ENCODE results near the gene CRIP2. TPM values are rescaled to one million over a fixed set of nuclear protein-coding genes. Genes with fewer than 3 reads are reported as not detected.

Gene CRIP2
- polyA plus RNA-seq, 1 donor (not counting 4 experiments of a cell fraction or from before 2014, with no cell fraction given) = 4.8 TPM

- Histone ChIP-seq H2AFZ (ENCODE audit: control insufficient read depth, low read length) (no peak overlapping the region), H3K4me2 (ENCODE audit: control insufficient read depth, extremely low read depth, insufficient read depth, low read depth, low read length) (no peak overlapping the region), H3K36me3 (ENCODE audit: control insufficient read depth in 2 of 2, extremely low read depth in 1 of 2, insufficient read depth in 2 of 2, low read length in 2 of 2) (peaks cover 10 to 35% of the 10 kb centered on the region in 2 experiments), H3K9me3 (ENCODE audit: control insufficient read depth, low read depth, low read length) (no peaks in the 10 kb centered on the region), H3K4me3 (ENCODE audit: control insufficient read depth in 2 of 3, extremely low read depth in 1 of 3, insufficient read depth in 2 of 3, low read depth in 1 of 3, low read length in 3 of 3) (no peak overlapping the region), H3K79me2 (ENCODE audit: control insufficient read depth, insufficient read depth, low read length) (no peaks in the 10 kb centered on the region), H4K20me1 (ENCODE audit: control insufficient read depth, extremely low read depth, insufficient read depth, low read length) (no peaks in the 10 kb centered on the region), H3K27ac (ENCODE audit: control insufficient read depth, insufficient read depth, low read length) (no peak overlapping the region), H3K9ac (ENCODE audit: control insufficient read depth, extremely low read depth, insufficient read depth, low read length) (no peak overlapping the region), H3K9me1 (ENCODE audit: control insufficient read depth, extremely low read depth, insufficient read depth, low read length) (no peaks in the 10 kb centered on the region), H3K4me1 (ENCODE audit: control insufficient read depth, extremely low read depth, insufficient read depth, low read length) (no peaks in the 10 kb centered on the region), H3K27me3 (ENCODE audit: control insufficient read depth, extremely low read depth, insufficient read depth, low read length) (no peaks in the 10 kb centered on the region)
- DNase-seq (ENCODE audit: low read depth, low spot score) (no peak), FAIRE-seq (no peak)
- TF ChIP-seq EZH2 (IDR thresholded peaks at IDR 0.05; ENCODE audit: low read length) = no peak
- TF ChIP-seq, protein P1, sequence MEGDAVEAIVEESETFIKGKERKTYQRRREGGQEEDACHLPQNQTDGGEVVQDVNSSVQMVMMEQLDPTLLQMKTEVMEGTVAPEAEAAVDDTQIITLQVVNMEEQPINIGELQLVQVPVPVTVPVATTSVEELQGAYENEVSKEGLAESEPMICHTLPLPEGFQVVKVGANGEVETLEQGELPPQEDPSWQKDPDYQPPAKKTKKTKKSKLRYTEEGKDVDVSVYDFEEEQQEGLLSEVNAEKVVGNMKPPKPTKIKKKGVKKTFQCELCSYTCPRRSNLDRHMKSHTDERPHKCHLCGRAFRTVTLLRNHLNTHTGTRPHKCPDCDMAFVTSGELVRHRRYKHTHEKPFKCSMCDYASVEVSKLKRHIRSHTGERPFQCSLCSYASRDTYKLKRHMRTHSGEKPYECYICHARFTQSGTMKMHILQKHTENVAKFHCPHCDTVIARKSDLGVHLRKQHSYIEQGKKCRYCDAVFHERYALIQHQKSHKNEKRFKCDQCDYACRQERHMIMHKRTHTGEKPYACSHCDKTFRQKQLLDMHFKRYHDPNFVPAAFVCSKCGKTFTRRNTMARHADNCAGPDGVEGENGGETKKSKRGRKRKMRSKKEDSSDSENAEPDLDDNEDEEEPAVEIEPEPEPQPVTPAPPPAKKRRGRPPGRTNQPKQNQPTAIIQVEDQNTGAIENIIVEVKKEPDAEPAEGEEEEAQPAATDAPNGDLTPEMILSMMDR (optimal IDR thresholded peaks at IDR 0.05 in 1 of 3, IDR thresholded peaks at IDR 0.05 in 1 of 3, conservative IDR thresholded peaks at IDR 0.05 in 1 of 3; ENCODE audit: extremely low read depth in 1 of 3, insufficient read depth in 2 of 3, low read length in 3 of 3) = no peak
- dilution Hi-C loops (cut with MboI; ENCODE audit: extremely low pct_ligation_motif_present, low sequenced_read_pairs) = no loop called here
Measured at GRCh38 chr14:105458010-105458409, 16.6 kb upstream of the CRIP2 start.

GRCh38 chr14:105458571-105458970 lies 16.1 kb upstream of the CRIP2 start:
- no peak overlapping the region for H3K27ac ChIP-seq (ENCODE audit: control insufficient read depth, insufficient read depth, low read length)
- dilution Hi-C loops (cut with MboI; ENCODE audit: extremely low pct_ligation_motif_present, low sequenced_read_pairs) = no loop called here
- TF ChIP-seq EZH2 (IDR thresholded peaks at IDR 0.05; ENCODE audit: low read length) = no peak
- TF ChIP-seq, protein P1 (optimal IDR thresholded peaks at IDR 0.05 in 1 of 3, IDR thresholded peaks at IDR 0.05 in 1 of 3, conservative IDR thresholded peaks at IDR 0.05 in 1 of 3; ENCODE audit: extremely low read depth in 1 of 3, insufficient read depth in 2 of 3, low read length in 3 of 3) = no peak
- H3K9me3 ChIP-seq (ENCODE audit: control insufficient read depth, low read depth, low read length) = no peaks in the 10 kb centered on the region
- no peak overlapping the region for H3K4me3 ChIP-seq (ENCODE audit: control insufficient read depth in 2 of 3, extremely low read depth in 1 of 3, insufficient read depth in 2 of 3, low read depth in 1 of 3, low read length in 3 of 3)
- H2AFZ ChIP-seq (ENCODE audit: control insufficient read depth, low read length) = no peak overlapping the region
- H3K4me2 ChIP-seq (ENCODE audit: control insufficient read depth, extremely low read depth, insufficient read depth, low read depth, low read length) = no peak overlapping the region
- no peaks in the 10 kb centered on the region for H3K27me3 ChIP-seq (ENCODE audit: control insufficient read depth, extremely low read depth, insufficient read depth, low read length)
- no peak overlapping the region for H3K9ac ChIP-seq (ENCODE audit: control insufficient read depth, extremely low read depth, insufficient read depth, low read length)
- DNase-seq (ENCODE audit: low read depth, low spot score) (no peak), FAIRE-seq (no peak)
- H3K79me2 ChIP-seq (ENCODE audit: control insufficient read depth, insufficient read depth, low read length) = no peaks in the 10 kb centered on the region
- no peaks in the 10 kb centered on the region for H4K20me1 ChIP-seq (ENCODE audit: control insufficient read depth, extremely low read depth, insufficient read depth, low read length)
- no peaks in the 10 kb centered on the region for H3K4me1 ChIP-seq (ENCODE audit: control insufficient read depth, extremely low read depth, insufficient read depth, low read length)
- H3K36me3 ChIP-seq (ENCODE audit: control insufficient read depth in 2 of 2, extremely low read depth in 1 of 2, insufficient read depth in 2 of 2, low read length in 2 of 2) = peaks cover 10 to 34% of the 10 kb centered on the region in 2 experiments
- no peaks in the 10 kb centered on the region for H3K9me1 ChIP-seq (ENCODE audit: control insufficient read depth, extremely low read depth, insufficient read depth, low read length)

Data from keratinocyte (primary cell).